Adrenal gland (tissue), 12 donors: ENCODE data around the gene C5orf34. TPM values are rescaled to one million over a fixed set of nuclear protein-coding genes. Genes with fewer than 3 reads are reported as not detected.

Experiments used
- DNase-seq, 7 donors: peaks; one replicate each; pipeline ENCODE4 v3.0.0-alpha.2; 2019 to 2020
- H3K27ac ChIP-seq, 5 donors: fragments of 200-600 bp; sonication (generic) in 4 of 5; 1 replicate in 3 of 5; 2 replicates in 2 of 5; pipeline versions ENCODE4 v1.5.1 to v1.8.0; 2016 to 2020; ENCODE audit warnings: mild to moderate bottlenecking in 1 of 5
- H3K27me3 ChIP-seq: fragments of 200-600 bp; 2 replicates; pipeline ENCODE4 v1.8.0; 2021
- H3K36me3 ChIP-seq, 2 donors: fragments of 200-600 bp; replicated peaks in 1 of 2; 1 replicate in 1 of 2; 2 replicates in 1 of 2; pipeline versions ENCODE4 v1.5.1 to v1.8.0; 2018 to 2022
- H3K4me1 ChIP-seq, 2 donors: fragments of 200-600 bp; replicated peaks in 1 of 2; 1 replicate in 1 of 2; 2 replicates in 1 of 2; pipeline versions ENCODE4 v1.5.1 to v1.8.0; 2018 to 2021
- H3K4me3 ChIP-seq, 4 donors: fragments of 200-600 bp; sonication (generic) in 3 of 4; one replicate each; pipeline ENCODE4 v1.5.1; 2016 to 2018
- H3K9me3 ChIP-seq, 3 donors: fragments of 200-600 bp; sonication (generic) in 1 of 3; replicated peaks in 1 of 3; 1 replicate in 2 of 3; 2 replicates in 1 of 3; pipeline versions ENCODE4 v1.5.1 to v1.8.0; 2016 to 2021
- POLR2A ChIP-seq, 2 donors: fragments of 450-650 bp; IDR thresholded peaks; one replicate each; pipeline ENCODE4 v1.6.1; 2017; ENCODE audit warnings: antibody characterized with exemption in 2 of 2, mild to moderate bottlenecking in 2 of 2, moderate library complexity in 1 of 2
- WGBS, 4 donors: extraction: QIAGEN DNeasy Blood & Tissue Kit in 2 of 4; methylation state at CpG; one replicate each; pipeline versions ENCODE4 v1.1.5 to v1.1.7; 2013 to 2017; 5-methylcytosine and 5-hydroxymethylcytosine counted together
- intact Hi-C, 2 donors: fragments of 100-400 bp; cut with DNase I; formaldehyde crosslinking; loops; one replicate each; pipeline versions ENCODE4 v1.14.1 to v1.15.0; 2022 to 2023
- polyA plus RNA-seq, 3 donors: library from polyadenylated mRNA; stranded (reverse); fragments of 200-250 nt in 2 of 3; fragments of 350-450 nt in 1 of 3; fragmentation: Illumina TruSeq in 1 of 3; extraction: RNeasy Lipid Tissue Mini Kit (QIAGEN cat#74804) in 1 of 3; gene quantifications; one replicate each; pipeline ENCODE4 v1.2.3, GENCODE V29; 2013 to 2014
- total RNA-seq, 9 donors: library from RNA; depleted of rRNA in 4 of 9; stranded (reverse); fragments of >200 nt in 4 of 9; fragments of 120-200 nt in 1 of 9; fragmentation: NEBNext Ultra II Directional in 1 of 9; extraction: Animal tissue kit (Norgen Biotek cat#: 25700) in 1 of 9; gene quantifications; one replicate each; pipeline versions ENCODE4 v1.1.0 to v1.2.4, GENCODE V29; 2013 to 2023
- TF ChIP-seq, protein P1 (sequence below), 6 experiments: fragments of 450-650 bp in 4 of 6; fragments of 200-600 bp in 2 of 6; sonication (generic) in 1 of 6; IDR thresholded peaks; 1 replicate in 5 of 6; 2 replicates in 1 of 6; pipeline versions ENCODE4 v1.5.1 to v1.8.0; 2016 to 2021; ENCODE audit warnings: antibody characterized with exemption in 6 of 6, mild to moderate bottlenecking in 2 of 6, moderate library complexity in 1 of 6
- donor health status: healthy with polysubstance abuse.
- donor health status: Bipolar disorder and iron deficiency.
- donor health status: DM: yes; HTN: yes; CAD: no.
- donor health status: DM: no; HTN: no; CAD: no.
- donor health status: DM: no; HTN: no; CAD: no.
- donor health status: DM: yes; HTN: yes; CAD: no.

C5orf34 gene
- total and polyA plus RNA-seq, 12 donors, result 0.34 to 3.7 (median 0.67) TPM; not detected in 1

DNA sequence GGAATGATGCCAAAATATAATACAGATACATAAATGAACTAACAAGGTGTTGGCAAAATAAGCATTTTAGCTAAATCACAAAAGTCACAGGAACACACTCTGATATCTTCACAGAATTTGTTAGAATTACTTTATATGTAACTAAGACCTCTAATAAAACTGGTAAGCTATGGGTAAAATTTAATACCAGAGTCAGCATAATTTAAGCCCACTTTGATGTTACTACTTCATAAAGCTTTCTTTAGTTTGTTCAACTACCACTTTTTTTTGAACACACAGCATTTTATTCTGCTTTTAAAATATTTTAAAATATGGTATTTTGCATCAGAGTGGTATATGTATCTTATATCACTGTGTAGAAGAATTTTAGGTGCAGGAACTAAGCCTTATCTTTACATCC is 22.0 kb upstream of the C5orf34 start:
- H3K27me3 ChIP-seq, result no peaks in the 10 kb centered on the region
- intact Hi-C loops, result no loop called here
- TF ChIP-seq, protein P1, sequence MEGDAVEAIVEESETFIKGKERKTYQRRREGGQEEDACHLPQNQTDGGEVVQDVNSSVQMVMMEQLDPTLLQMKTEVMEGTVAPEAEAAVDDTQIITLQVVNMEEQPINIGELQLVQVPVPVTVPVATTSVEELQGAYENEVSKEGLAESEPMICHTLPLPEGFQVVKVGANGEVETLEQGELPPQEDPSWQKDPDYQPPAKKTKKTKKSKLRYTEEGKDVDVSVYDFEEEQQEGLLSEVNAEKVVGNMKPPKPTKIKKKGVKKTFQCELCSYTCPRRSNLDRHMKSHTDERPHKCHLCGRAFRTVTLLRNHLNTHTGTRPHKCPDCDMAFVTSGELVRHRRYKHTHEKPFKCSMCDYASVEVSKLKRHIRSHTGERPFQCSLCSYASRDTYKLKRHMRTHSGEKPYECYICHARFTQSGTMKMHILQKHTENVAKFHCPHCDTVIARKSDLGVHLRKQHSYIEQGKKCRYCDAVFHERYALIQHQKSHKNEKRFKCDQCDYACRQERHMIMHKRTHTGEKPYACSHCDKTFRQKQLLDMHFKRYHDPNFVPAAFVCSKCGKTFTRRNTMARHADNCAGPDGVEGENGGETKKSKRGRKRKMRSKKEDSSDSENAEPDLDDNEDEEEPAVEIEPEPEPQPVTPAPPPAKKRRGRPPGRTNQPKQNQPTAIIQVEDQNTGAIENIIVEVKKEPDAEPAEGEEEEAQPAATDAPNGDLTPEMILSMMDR (IDR thresholded peaks at IDR 0.05), result no peak
- TF ChIP-seq POLR2A (IDR thresholded peaks at IDR 0.05), result no peak
- no peak for DNase-seq
- H3K4me3 ChIP-seq, result no peak overlapping the region
- H3K36me3 ChIP-seq, result peaks cover 0 to 69% of the 10 kb centered on the region in 2 donors
- H3K9me3 ChIP-seq, result no peaks in the 10 kb centered on the region
- H3K4me1 ChIP-seq, result no peaks in the 10 kb centered on the region
- H3K27ac ChIP-seq, result no peak overlapping the region

DNA sequence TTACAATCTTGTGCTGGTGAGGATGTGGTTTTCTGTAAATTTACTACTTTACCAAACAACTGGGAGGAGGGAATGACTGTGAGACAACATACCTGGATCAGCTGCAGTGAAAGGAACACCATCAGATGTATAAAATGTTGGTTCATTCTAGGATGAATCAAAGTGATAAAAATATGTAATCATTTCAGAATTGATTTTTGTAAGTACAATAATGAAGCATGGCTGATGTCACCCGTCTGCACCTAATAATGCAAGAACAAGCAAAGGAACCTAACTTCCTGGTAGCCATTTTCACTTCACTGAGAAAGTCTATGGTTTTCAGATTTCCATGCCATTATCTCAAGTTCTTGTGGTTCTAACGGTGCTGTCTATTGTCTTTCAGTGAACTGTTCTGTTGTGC is 18.7 kb upstream of the C5orf34 start:
- 83 to 90% (median 88%) methylated on average over 2 of the region's 2 CpGs for WGBS, 4 donors
- TF ChIP-seq POLR2A (IDR thresholded peaks at IDR 0.05), result no peak
- TF ChIP-seq, protein P1 (IDR thresholded peaks at IDR 0.05), result no peak
- no peak for DNase-seq
- Histone ChIP-seq H3K9me3 (no peaks in the 10 kb centered on the region), H3K4me1 (no peaks in the 10 kb centered on the region), H3K4me3 (no peak overlapping the region), H3K27ac (no peak overlapping the region), H3K36me3 (peaks cover 0 to 82% of the 10 kb centered on the region in 2 donors), H3K27me3 (no peaks in the 10 kb centered on the region)
- intact Hi-C loops, result no loop called here

DNA sequence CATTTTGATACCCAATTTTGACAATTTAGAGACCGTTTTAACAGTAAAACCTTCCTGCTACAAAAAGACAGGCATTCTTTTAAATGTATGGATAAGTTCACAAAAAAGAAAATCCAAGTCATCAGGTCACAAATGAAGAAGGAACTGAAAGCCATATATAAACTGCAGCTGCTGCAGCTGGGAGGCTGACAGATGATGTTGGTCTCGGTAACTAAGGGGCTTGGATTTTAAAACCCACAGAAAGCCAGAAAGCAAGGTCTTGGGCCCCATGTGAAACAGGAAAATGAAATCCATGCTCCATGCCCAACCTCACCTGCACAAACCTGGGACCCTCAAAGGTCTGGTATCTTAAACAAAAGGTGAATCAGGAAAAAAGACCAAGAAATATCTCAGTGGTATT is 15.7 kb upstream of the C5orf34 start:
- 87 to 100% (median 97%) methylated on average over 2 of the region's 2 CpGs for WGBS, 4 donors
- H3K9me3 ChIP-seq, result no peaks in the 10 kb centered on the region
- H3K27ac ChIP-seq, result no peak overlapping the region
- no peak for DNase-seq
- H3K4me1 ChIP-seq, result no peaks in the 10 kb centered on the region
- H3K4me3 ChIP-seq, result no peak overlapping the region
- intact Hi-C loops, result no loop called here
- TF ChIP-seq, protein P1 (IDR thresholded peaks at IDR 0.05), result no peak
- TF ChIP-seq POLR2A (IDR thresholded peaks at IDR 0.05), result no peak
- peaks cover 0 to 76% of the 10 kb centered on the region in 2 donors for H3K36me3 ChIP-seq
- H3K27me3 ChIP-seq, result no peaks in the 10 kb centered on the region

DNA sequence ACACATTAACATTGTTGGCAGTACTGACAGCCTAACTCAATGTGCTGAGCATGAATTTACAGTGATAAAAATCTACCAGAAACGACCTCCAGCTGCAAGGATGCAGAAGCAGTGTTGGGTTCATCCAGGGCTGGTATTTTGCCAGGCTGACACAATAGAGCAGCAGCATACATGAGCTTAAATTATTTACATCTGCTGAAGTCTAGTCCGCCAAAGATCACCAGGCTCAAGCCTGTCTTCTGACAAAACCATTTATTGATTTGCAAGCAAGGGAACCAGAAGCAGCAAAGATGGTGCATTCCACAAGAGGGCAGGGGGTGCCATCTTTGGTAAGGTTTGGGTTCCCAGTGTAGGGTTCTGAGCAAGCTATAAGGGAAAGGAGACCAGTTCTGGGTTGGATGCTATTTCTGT is 8.7 kb upstream of the C5orf34 start:
- no peak for DNase-seq
- TF ChIP-seq, protein P1 (IDR thresholded peaks at IDR 0.05), result no peak
- TF ChIP-seq POLR2A (IDR thresholded peaks at IDR 0.05), result no peak
- intact Hi-C loops, result no loop called here
- H3K4me3 ChIP-seq, result no peak overlapping the region
- no peak overlapping the region for H3K27ac ChIP-seq
- no peaks in the 10 kb centered on the region for H3K27me3 ChIP-seq
- WGBS, 4 donors, result 62 to 75% (median 66%) methylated on average over 2 of the region's 2 CpGs
- H3K4me1 ChIP-seq, result no peaks in the 10 kb centered on the region
- H3K36me3 ChIP-seq, result peaks cover 0 to 14% of the 10 kb centered on the region in 2 donors
- H3K9me3 ChIP-seq, result no peaks in the 10 kb centered on the region
